ENCODE results near the gene BAX. TPM values are rescaled to one million over a fixed set of nuclear protein-coding genes. Genes with fewer than 3 reads are reported as not detected.

Gene BAX
- total and polyA plus RNA-seq, 2 of the 4 experiments (the other 2 are of a cell fraction) = 23.3 to 169 TPM

DNA sequence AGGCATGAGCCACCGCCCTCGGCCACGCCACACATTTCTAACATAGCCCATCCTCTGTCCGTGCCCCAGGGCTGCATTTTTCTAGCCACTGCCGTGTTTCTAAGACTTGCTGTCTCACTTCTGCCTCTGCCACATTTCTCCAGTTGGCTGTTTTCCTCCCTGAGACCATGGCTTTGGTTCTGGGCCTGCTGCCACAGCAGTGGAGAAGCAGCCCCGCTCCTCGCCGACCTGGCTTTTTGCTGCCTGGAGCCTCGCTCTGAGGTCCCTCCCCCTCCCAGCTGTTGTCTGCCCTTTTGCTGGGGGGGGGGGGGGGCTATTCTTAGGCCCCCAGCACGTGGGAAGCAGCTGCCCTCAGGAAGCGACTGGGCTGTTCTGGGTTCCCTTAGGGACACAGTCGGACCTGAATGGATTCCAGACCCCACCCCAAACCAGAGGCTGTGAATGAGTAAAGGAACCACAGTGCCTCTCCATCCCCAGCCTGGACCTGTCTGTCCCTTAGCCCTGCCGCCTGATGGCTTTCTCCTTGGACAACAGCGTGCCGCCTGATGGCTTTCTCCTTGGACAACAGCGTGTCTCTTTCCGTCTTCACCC lies 35.1 kb downstream of the BAX start:
- H3K36me3 ChIP-seq (ENCODE audit: control insufficient read depth, insufficient read depth, low read length) = peaks cover 42% of the 10 kb centered on the region
- H3K9ac ChIP-seq (ENCODE audit: low read depth, low read length) = no peak overlapping the region
- no peak overlapping the region for H3K14ac ChIP-seq (replicated peaks; ENCODE audit: low read depth, low read length)
- no peak overlapping the region for H2AK5ac ChIP-seq (ENCODE audit: low read depth, low read length)
- H3K9me3 ChIP-seq (ENCODE audit: control insufficient read depth, insufficient read depth, low read length) = no peaks in the 10 kb centered on the region
- no TSS peak for BruUV-seq (replicated peaks)
- H3K23ac ChIP-seq (ENCODE audit: low read depth, low read length) = no peak overlapping the region
- WGBS, 2 experiments (ENCODE audit: extremely low coverage in 2 of 2, insufficient read length in 1 of 2) = 86% methylated on average over 6 of the region's 17 CpGs; no CpG with 5 or more reads in 1 of the 2 experiments
- ChIA-PET CTCF (interaction anchor here (1.0 kb wide), 1 partner anchor 10 kb away, joined by 4 read pairs; no protein-coding TSS in a partner anchor), POLR2A (ENCODE audit: unreplicated experiment) (no interaction called here)
- no peak overlapping the region for H2AFZ ChIP-seq (replicated peaks; ENCODE audit: low read length, poor library complexity)
- H3K9me1 ChIP-seq (ENCODE audit: insufficient read depth, low read length) = peaks cover 13% of the 10 kb centered on the region
- H3K27ac ChIP-seq (ENCODE audit: insufficient read depth, low read length) = no peak overlapping the region
- ATAC-seq (ENCODE audit: low read depth) (no peak), DNase-seq (no peak)
- H3K4me3 ChIP-seq (ENCODE audit: insufficient read depth, low read depth, low read length) = no peak overlapping the region
- no peak overlapping the region for H2BK20ac ChIP-seq (ENCODE audit: low read depth, low read length)
- no peak for TF ChIP-seq RAD21 (IDR thresholded peaks at IDR 0.05; ENCODE audit: low read length)
- TF ChIP-seq RCOR1 (IDR thresholded peaks at IDR 0.05; ENCODE audit: insufficient replicate concordance, low read length) = no peak
- no peak for TF ChIP-seq CEBPB (IDR thresholded peaks at IDR 0.05; ENCODE audit: low read depth, low read length)
- TF ChIP-seq, protein P1, sequence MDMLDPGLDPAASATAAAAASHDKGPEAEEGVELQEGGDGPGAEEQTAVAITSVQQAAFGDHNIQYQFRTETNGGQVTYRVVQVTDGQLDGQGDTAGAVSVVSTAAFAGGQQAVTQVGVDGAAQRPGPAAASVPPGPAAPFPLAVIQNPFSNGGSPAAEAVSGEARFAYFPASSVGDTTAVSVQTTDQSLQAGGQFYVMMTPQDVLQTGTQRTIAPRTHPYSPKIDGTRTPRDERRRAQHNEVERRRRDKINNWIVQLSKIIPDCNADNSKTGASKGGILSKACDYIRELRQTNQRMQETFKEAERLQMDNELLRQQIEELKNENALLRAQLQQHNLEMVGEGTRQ (IDR thresholded peaks at IDR 0.05; ENCODE audit: low read depth, low read length) = no peak
- no peak for TF ChIP-seq BHLHE40 (IDR thresholded peaks at IDR 0.05; ENCODE audit: low read depth, low read length)
- TF ChIP-seq, protein P2, sequence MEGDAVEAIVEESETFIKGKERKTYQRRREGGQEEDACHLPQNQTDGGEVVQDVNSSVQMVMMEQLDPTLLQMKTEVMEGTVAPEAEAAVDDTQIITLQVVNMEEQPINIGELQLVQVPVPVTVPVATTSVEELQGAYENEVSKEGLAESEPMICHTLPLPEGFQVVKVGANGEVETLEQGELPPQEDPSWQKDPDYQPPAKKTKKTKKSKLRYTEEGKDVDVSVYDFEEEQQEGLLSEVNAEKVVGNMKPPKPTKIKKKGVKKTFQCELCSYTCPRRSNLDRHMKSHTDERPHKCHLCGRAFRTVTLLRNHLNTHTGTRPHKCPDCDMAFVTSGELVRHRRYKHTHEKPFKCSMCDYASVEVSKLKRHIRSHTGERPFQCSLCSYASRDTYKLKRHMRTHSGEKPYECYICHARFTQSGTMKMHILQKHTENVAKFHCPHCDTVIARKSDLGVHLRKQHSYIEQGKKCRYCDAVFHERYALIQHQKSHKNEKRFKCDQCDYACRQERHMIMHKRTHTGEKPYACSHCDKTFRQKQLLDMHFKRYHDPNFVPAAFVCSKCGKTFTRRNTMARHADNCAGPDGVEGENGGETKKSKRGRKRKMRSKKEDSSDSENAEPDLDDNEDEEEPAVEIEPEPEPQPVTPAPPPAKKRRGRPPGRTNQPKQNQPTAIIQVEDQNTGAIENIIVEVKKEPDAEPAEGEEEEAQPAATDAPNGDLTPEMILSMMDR (conservative IDR thresholded peaks at IDR 0.05; ENCODE audit: low read depth, low read length) = no peak
- no peak overlapping the region for H2BK5ac ChIP-seq (ENCODE audit: low read depth, low read length, poor library complexity, severe bottlenecking)
- no peak overlapping the region for H3K18ac ChIP-seq (ENCODE audit: low read depth, low read length)
- peaks cover 28% of the 10 kb centered on the region for H4K20me1 ChIP-seq (ENCODE audit: insufficient read depth, low read length)
- in situ Hi-C loops (cut with MboI; ENCODE audit: low sequenced_read_pairs) (no loop called here), dilution Hi-C loops (cut with HindIII; ENCODE audit: low sequenced_read_pairs, unreplicated experiment) (no loop called here), intact Hi-C loops (cut with micrococcal nuclease) (loop anchor here (5.0 to 10.0 kb wide), 3 partner anchors 68 to 215 kb away; partner anchors contain the start of genes CGB7 and KCNA7)
- no peak overlapping the region for H2BK15ac ChIP-seq (ENCODE audit: low read depth, low read length)
- H2BK120ac ChIP-seq (ENCODE audit: low read depth, low read length) = no peak overlapping the region
- no peak overlapping the region for H3K4ac ChIP-seq (ENCODE audit: low read depth, low read length)
- H4K91ac ChIP-seq (ENCODE audit: insufficient read depth, low read depth, low read length) = no peak overlapping the region
- H4K5ac ChIP-seq (ENCODE audit: low read depth, low read length) = no peak overlapping the region
- H3K4me2 ChIP-seq (ENCODE audit: low read depth, low read length) = no peak overlapping the region
- no peak overlapping the region for H3K56ac ChIP-seq (ENCODE audit: extremely low read depth, insufficient read depth, low read length)
- no peak overlapping the region for H4K8ac ChIP-seq (ENCODE audit: low read depth in 2 of 2, low read length in 2 of 2)
- H3K4me1 ChIP-seq (ENCODE audit: control insufficient read depth, insufficient read depth, low read length) = peaks cover 11% of the 10 kb centered on the region
- no peaks in the 10 kb centered on the region for H3K27me3 ChIP-seq (ENCODE audit: control insufficient read depth, insufficient read depth, low read length)
- peaks cover 24 to 78% of the 10 kb centered on the region in 2 experiments for H3K79me1 ChIP-seq (ENCODE audit: low read depth in 1 of 2, low read length in 2 of 2)
- H2AK9ac ChIP-seq (replicated peaks; ENCODE audit: low read depth, low read length, poor library complexity) = no peak overlapping the region

All from IMR-90 (cell line).